K562 (cell line): ENCODE measurements around the gene ABLIM1. TPM values are rescaled to one million over a fixed set of nuclear protein-coding genes. Genes with fewer than 3 reads are reported as not detected.

Experiments used
- ATAC-seq: fragments of 200-7000 bp; cut with Tn5 transposase; 3 replicates; pipeline ENCODE4 v1.9.1; 2020; ENCODE audit warnings: moderate library complexity
- BruUV-seq: library from RNA; stranded (reverse); fragments of 400-500 nt; replicated peaks from 2 replicates; lab custom pipeline; 2021; lab: Mats Ljungman, UMichigan
- CTCF ChIA-PET: fragments of 300-600 bp; formaldehyde crosslinking; extraction: SDS; loops from one replicate; lab custom pipeline; 2021; ENCODE audit warnings: low intra/inter-chr PET ratio; lab: Yijun Ruan, JAX
- POLR2A ChIA-PET: fragments of 300-600, 350-650 bp; sonication (Branson Sonifier 250); formaldehyde crosslinking; extraction: SDS; loops from one replicate; lab custom pipeline; 2021; ENCODE audit warnings: antibody characterized with exemption, inconsistent platforms; lab: Yijun Ruan, JAX
- DNase-seq, 4 experiments: peaks; one replicate each; pipeline versions ENCODE4 v3.0.0 to v3.0.0-alpha.2; 2011 to 2018; ENCODE audit warnings: low spot score in 3 of 4, mixed read lengths in 3 of 4; ENCODE audit errors: extremely low read depth in 1 of 4
- FAIRE-seq: peaks from 2 replicates; lab custom pipeline; 2011; peaks lifted over from hg19 to GRCh38; lab: Jason Lieb, UNC
- H2AFZ ChIP-seq: 2 replicates; pipeline ENCODE4 v1.6.0; 2011; ENCODE audit warnings: low read depth, low read length, control low read depth, inconsistent platforms
- H3K27ac ChIP-seq: fragments of 200-600 bp; 3 replicates; pipeline ENCODE4 v1.8.0; 2011; ENCODE audit warnings: low read depth, mild to moderate bottlenecking, control low read depth, inconsistent platforms, low read length, moderate library complexity, mixed read lengths; ENCODE audit errors: extremely low read depth
- H3K27me3 ChIP-seq, 2 experiments: fragments of 300-600 bp in 1 of 2; 2 replicates in 1 of 2; 3 replicates in 1 of 2; pipeline versions ENCODE4 v1.6.0 to v1.8.0; 2011; ENCODE audit warnings: inconsistent platforms in 2 of 2, low read length in 2 of 2, mild to moderate bottlenecking in 1 of 2, mixed read lengths in 1 of 2, moderate library complexity in 1 of 2; ENCODE audit not compliant: control insufficient read depth in 2 of 2, insufficient read depth in 2 of 2
- H3K36me3 ChIP-seq: fragments of 300-600 bp; 3 replicates; pipeline ENCODE4 v1.8.0; 2011; ENCODE audit warnings: mild to moderate bottlenecking, low read length, inconsistent platforms; ENCODE audit not compliant: control insufficient read depth, insufficient read depth
- H3K4me1 ChIP-seq, 2 experiments: fragments of 200-600 bp in 1 of 2; replicated peaks in 1 of 2; 2 replicates in 1 of 2; 3 replicates in 1 of 2; pipeline versions ENCODE4 v1.5.1 to v1.8.0; 2011; ENCODE audit warnings: inconsistent platforms in 2 of 2, low read length in 2 of 2, mild to moderate bottlenecking in 1 of 2, mixed read lengths in 1 of 2, moderate library complexity in 1 of 2; ENCODE audit not compliant: control insufficient read depth in 2 of 2, insufficient read depth in 2 of 2
- H3K4me2 ChIP-seq: 2 replicates; pipeline ENCODE4 v1.6.1; 2011; ENCODE audit warnings: low read length, control low read depth, inconsistent platforms, mixed read lengths; ENCODE audit not compliant: insufficient read depth
- H3K4me3 ChIP-seq: fragments of 200-600 bp; sonication (generic), shearing (Covaris generic); 2 replicates; pipeline ENCODE4 v1.5.1; 2016; ENCODE audit warnings: control low read depth, inconsistent platforms
- H3K79me2 ChIP-seq: fragments of 200-600 bp; 3 replicates; pipeline ENCODE4 v1.8.0; 2011; ENCODE audit warnings: low read length, inconsistent platforms; ENCODE audit not compliant: control insufficient read depth, insufficient read depth
- H3K9ac ChIP-seq, 2 experiments: 2 replicates each; pipeline versions ENCODE4 v1.6.0 to v1.6.1; 2011; ENCODE audit warnings: low read depth in 2 of 2, low read length in 2 of 2, control low read depth in 1 of 2, inconsistent platforms in 1 of 2, mild to moderate bottlenecking in 1 of 2, mixed read lengths in 1 of 2; ENCODE audit not compliant: insufficient read depth in 1 of 2
- H3K9me1 ChIP-seq: one replicate; pipeline ENCODE4 v1.6.0; 2011; ENCODE audit warnings: inconsistent platforms, mild to moderate bottlenecking, low read length, moderate library complexity; ENCODE audit not compliant: control insufficient read depth, insufficient read depth
- H3K9me3 ChIP-seq: replicated peaks from 2 replicates; pipeline ENCODE4 v1.5.1; 2011; ENCODE audit warnings: low read depth, low read length, inconsistent platforms; ENCODE audit not compliant: control insufficient read depth, insufficient read depth
- H4K20me1 ChIP-seq: replicated peaks from 2 replicates; pipeline ENCODE4 v1.6.1; 2011; ENCODE audit warnings: low read length, inconsistent platforms, mixed read lengths; ENCODE audit not compliant: control insufficient read depth, insufficient read depth
- FOS ChIP-seq: IDR thresholded peaks from 3 replicates; pipeline ENCODE4 v1.6.1; 2011; ENCODE audit not compliant: insufficient read length; ENCODE audit errors: extremely low read depth
- NFE2L1 ChIP-seq: fragments of 450-650 bp; IDR thresholded peaks from 2 replicates; pipeline ENCODE4 v1.6.1; 2016; ENCODE audit warnings: missing genetic modification characterization, low read depth, mild to moderate bottlenecking, missing compliant biosample characterization, moderate library complexity, borderline replicate concordance
- NFRKB ChIP-seq: fragments of 450-650 bp; IDR thresholded peaks from 2 replicates; pipeline ENCODE4 v1.6.1; 2016; ENCODE audit warnings: low read depth
- PHB ChIP-seq: fragments of 250-450 bp; sonication (Bioruptor Pico); IDR thresholded peaks from 2 replicates; pipeline ENCODE4 v1.5.0; 2021
- PPARD ChIP-seq: fragments of 250-450 bp; sonication (Bioruptor Pico); IDR thresholded peaks from 2 replicates; pipeline ENCODE4 v1.8.0; 2022; ENCODE audit warnings: inconsistent platforms, mild to moderate bottlenecking, moderate library complexity
- RBM25 ChIP-seq: fragments of 200-400 bp; formaldehyde crosslinking; IDR thresholded peaks from 2 replicates; pipeline ENCODE4 v1.6.1; 2018; ENCODE audit warnings: low read length, low read depth, moderate library complexity; ENCODE audit not compliant: severe bottlenecking
- SIX5 ChIP-seq, 2 experiments: IDR thresholded peaks; 2 replicates each; pipeline ENCODE4 v1.6.1; 2011; ENCODE audit warnings: low read length in 2 of 2, borderline replicate concordance in 1 of 2, low read depth in 1 of 2, mild to moderate bottlenecking in 1 of 2, moderate library complexity in 1 of 2; ENCODE audit not compliant: insufficient read depth in 1 of 2
- SP2 ChIP-seq: IDR thresholded peaks from 2 replicates; pipeline ENCODE4 v1.6.1; 2011; ENCODE audit warnings: mild to moderate bottlenecking, low read depth, low read length, moderate library complexity; ENCODE audit not compliant: poor library complexity, severe bottlenecking; ENCODE audit errors: extremely low read depth
- ZBTB26 ChIP-seq: fragments of 450-650 bp; formaldehyde crosslinking; IDR thresholded peaks from 2 replicates; pipeline ENCODE4 v1.4.0; 2022; ENCODE audit warnings: missing genetic modification characterization
- ZBTB7A ChIP-seq: IDR thresholded peaks from 2 replicates; pipeline ENCODE4 v1.6.1; 2011; ENCODE audit warnings: low read depth, mild to moderate bottlenecking, low read length, moderate library complexity, borderline replicate concordance; ENCODE audit not compliant: control insufficient read depth
- ZNF12 ChIP-seq: sonication (generic); formaldehyde crosslinking; IDR thresholded peaks from 2 replicates; pipeline ENCODE4 v1.4.0; 2020; ENCODE audit warnings: mild to moderate bottlenecking, missing genetic modification reagents
- ZNF431 ChIP-seq: sonication (generic); formaldehyde crosslinking; IDR thresholded peaks from 2 replicates; pipeline ENCODE4 v1.8.0; 2022; ENCODE audit warnings: mild to moderate bottlenecking, missing genetic modification reagents
- WGBS: fragments of 100-300 bp; shearing (Covaris generic); methylation state at CpG from one replicate; pipeline ENCODE4 v1.1.6; 2016; ENCODE audit warnings: low coverage, mixed read lengths; ENCODE audit not compliant: insufficient coverage; ENCODE audit errors: missing lambda C conversion rate; 5-methylcytosine and 5-hydroxymethylcytosine counted together
- in situ Hi-C: fragments of 300-500 bp; cut with MboI; formaldehyde crosslinking; loops from 4 replicates; pipeline ENCODE4 v1.15.0; 2018; ENCODE audit warnings: inconsistent platforms, mixed read lengths
- intact Hi-C: fragments of 100-400 bp; cut with micrococcal nuclease; formaldehyde crosslinking; loops from 2 replicates; pipeline ENCODE4 v1.14.2; 2022
- polyA plus RNA-seq, 8 experiments: library from polyadenylated mRNA; depleted of rRNA in 4 of 8; stranded (reverse) in 5 of 8; unstranded in 3 of 8; fragments of >200 nt; fragmentation: Nextera tagmentation in 2 of 8; fragmentation: Illumina TruSeq in 1 of 8; extraction: Ambion mirVana in 2 of 8; extraction: Trizol in 1 of 8; gene quantifications; 2 replicates each; pipeline versions ENCODE4 v1.2.1 to v1.2.3, GENCODE V29; 2011 to 2014; ENCODE audit warnings: inconsistent platforms in 1 of 8, missing spikeins in 1 of 8
- total RNA-seq, 7 experiments: library from RNA; depleted of rRNA in 6 of 7; stranded (reverse); fragments of >200 nt in 6 of 7; fragmentation: Illumina TruSeq in 2 of 7; extraction: Trizol in 2 of 7; gene quantifications; 2 replicates each; pipeline versions ENCODE4 v1.2.1 to v1.2.3, GENCODE V29; 2011 to 2021; ENCODE audit warnings: low replicate concordance in 1 of 7
- TF ChIP-seq, protein P1 (sequence below): sonication (generic); formaldehyde crosslinking; IDR thresholded peaks from 2 replicates; pipeline ENCODE4 v1.8.0; 2022; ENCODE audit warnings: missing genetic modification reagents, mild to moderate bottlenecking, moderate library complexity, borderline replicate concordance
- TF ChIP-seq, protein P2 (sequence below), 3 experiments: IDR thresholded peaks in 2 of 3; conservative IDR thresholded peaks in 1 of 3; 2 replicates each; pipeline ENCODE4 v1.5.1; 2011 to 2012; ENCODE audit warnings: low read length in 3 of 3, mild to moderate bottlenecking in 3 of 3, control low read depth in 2 of 3, improper control_type of control experiment in 1 of 3, inconsistent platforms in 1 of 3, low read depth in 1 of 3, mixed read lengths in 1 of 3, moderate library complexity in 1 of 3; ENCODE audit not compliant: insufficient read depth in 2 of 3
- TF ChIP-seq, protein P3 (sequence below), 2 experiments: fragments of 450-650 bp in 1 of 2; sonication (generic) in 1 of 2; formaldehyde crosslinking in 1 of 2; IDR thresholded peaks in 1 of 2; conservative IDR thresholded peaks in 1 of 2; 2 replicates each; pipeline versions ENCODE4 v1.6.1 to v1.8.1; 2016 to 2023; ENCODE audit warnings: mild to moderate bottlenecking in 2 of 2, moderate library complexity in 2 of 2, inconsistent platforms in 1 of 2, missing genetic modification reagents in 1 of 2

ABLIM1 gene
- total and polyA plus RNA-seq, 9 of the 15 experiments (the other 6 are each of a cell fraction or from before 2014, with no cell fraction given), result 0.07 to 0.49 (median 0.14) TPM; not detected in 6

- ATAC-seq (no peak), DNase-seq (peak in 3 of 4 experiments; percentile 3 to 6 (median 4)), FAIRE-seq (no peak)
- Histone ChIP-seq H3K36me3 (no peaks in the 10 kb centered on the region), H3K79me2 (no peaks in the 10 kb centered on the region), H3K27ac (no peak overlapping the region), H4K20me1 (no peaks in the 10 kb centered on the region), H3K4me2 (no peak overlapping the region), H3K27me3 (no peaks in the 10 kb centered on the region), H3K9ac (no peak overlapping the region), H3K9me3 (no peaks in the 10 kb centered on the region; the same call in 1 of the 2 replicates), H2AFZ (no peak overlapping the region), H3K4me1 (no peaks in the 10 kb centered on the region), H3K4me3 (no peak overlapping the region), H3K9me1 (no peaks in the 10 kb centered on the region)
- no TSS peak for BruUV-seq
- 0% methylated on average over 6 of the region's 6 CpGs for WGBS
- CTCF ChIA-PET, result no interaction called here
- in situ Hi-C loops, result no loop called here
- POLR2A ChIA-PET, result no interaction called here
- intact Hi-C loops, result no loop called here
- no peak for TF ChIP-seq SIX5 (IDR thresholded peaks at IDR 0.05; ENCODE audit: borderline replicate concordance in 1 of 2, insufficient read depth in 1 of 2, low read depth in 1 of 2, low read length in 2 of 2)
- no peak for TF ChIP-seq ZNF431 (CRISPR knock-in tag)
- TF ChIP-seq, protein P1, sequence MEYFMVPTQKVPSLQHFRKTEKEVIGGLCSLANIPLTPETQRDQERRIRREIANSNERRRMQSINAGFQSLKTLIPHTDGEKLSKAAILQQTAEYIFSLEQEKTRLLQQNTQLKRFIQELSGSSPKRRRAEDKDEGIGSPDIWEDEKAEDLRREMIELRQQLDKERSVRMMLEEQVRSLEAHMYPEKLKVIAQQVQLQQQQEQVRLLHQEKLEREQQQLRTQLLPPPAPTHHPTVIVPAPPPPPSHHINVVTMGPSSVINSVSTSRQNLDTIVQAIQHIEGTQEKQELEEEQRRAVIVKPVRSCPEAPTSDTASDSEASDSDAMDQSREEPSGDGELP (CRISPR knock-in tag), result no peak
- no peak for TF ChIP-seq FOS
- peak; percentile 55 for TF ChIP-seq RBM25
- TF ChIP-seq ZNF12, result no peak
- no peak for TF ChIP-seq PPARD (CRISPR knock-in tag)
- no peak for TF ChIP-seq SP2
- no peak for TF ChIP-seq NFRKB
- no peak for TF ChIP-seq PHB (CRISPR knock-in tag)
- TF ChIP-seq, protein P2, sequence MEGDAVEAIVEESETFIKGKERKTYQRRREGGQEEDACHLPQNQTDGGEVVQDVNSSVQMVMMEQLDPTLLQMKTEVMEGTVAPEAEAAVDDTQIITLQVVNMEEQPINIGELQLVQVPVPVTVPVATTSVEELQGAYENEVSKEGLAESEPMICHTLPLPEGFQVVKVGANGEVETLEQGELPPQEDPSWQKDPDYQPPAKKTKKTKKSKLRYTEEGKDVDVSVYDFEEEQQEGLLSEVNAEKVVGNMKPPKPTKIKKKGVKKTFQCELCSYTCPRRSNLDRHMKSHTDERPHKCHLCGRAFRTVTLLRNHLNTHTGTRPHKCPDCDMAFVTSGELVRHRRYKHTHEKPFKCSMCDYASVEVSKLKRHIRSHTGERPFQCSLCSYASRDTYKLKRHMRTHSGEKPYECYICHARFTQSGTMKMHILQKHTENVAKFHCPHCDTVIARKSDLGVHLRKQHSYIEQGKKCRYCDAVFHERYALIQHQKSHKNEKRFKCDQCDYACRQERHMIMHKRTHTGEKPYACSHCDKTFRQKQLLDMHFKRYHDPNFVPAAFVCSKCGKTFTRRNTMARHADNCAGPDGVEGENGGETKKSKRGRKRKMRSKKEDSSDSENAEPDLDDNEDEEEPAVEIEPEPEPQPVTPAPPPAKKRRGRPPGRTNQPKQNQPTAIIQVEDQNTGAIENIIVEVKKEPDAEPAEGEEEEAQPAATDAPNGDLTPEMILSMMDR (IDR thresholded peaks at IDR 0.05 in 2 of 3, conservative IDR thresholded peaks at IDR 0.05 in 1 of 3; ENCODE audit: insufficient read depth in 2 of 3, low read depth in 1 of 3, low read length in 3 of 3), result peak; percentile 29 to 31 (median 30); a peak in 3 of 6 replicates
- no peak for TF ChIP-seq ZBTB7A
- TF ChIP-seq, protein P3, sequence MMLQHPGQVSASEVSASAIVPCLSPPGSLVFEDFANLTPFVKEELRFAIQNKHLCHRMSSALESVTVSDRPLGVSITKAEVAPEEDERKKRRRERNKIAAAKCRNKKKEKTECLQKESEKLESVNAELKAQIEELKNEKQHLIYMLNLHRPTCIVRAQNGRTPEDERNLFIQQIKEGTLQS (IDR thresholded peaks at IDR 0.05), result no peak
- TF ChIP-seq, protein P3 (CRISPR knock-in tag; conservative IDR thresholded peaks at IDR 0.05), result no peak
- no peak for TF ChIP-seq NFE2L1 (tag)
- TF ChIP-seq ZBTB26 (CRISPR knock-in tag), result no peak
Observed at GRCh38 chr10:114703377-114704107, 45.5 kb upstream of the ABLIM1 start.
